DND-41 (cell line): ENCODE measurements around the gene SLX4IP.

Experiments used
- ATAC-seq: fragments of 200-7000 bp; cut with Tn5 transposase; 3 replicates; pipeline ENCODE4 v1.9.1; 2021; ENCODE audit warnings: low read depth; ENCODE audit not compliant: insufficient read depth
- DNase-seq: peaks from one replicate; pipeline ENCODE4 v3.0.0-alpha.2; 2020
- H2AFZ ChIP-seq: 2 replicates; pipeline ENCODE4 v1.6.0; 2012; ENCODE audit warnings: low read depth, low read length
- H3K27ac ChIP-seq: 2 replicates; pipeline ENCODE4 v1.5.1; 2012; ENCODE audit warnings: low read length, inconsistent platforms
- H3K27me3 ChIP-seq: fragments of 200-600 bp; sonication (generic); 2 replicates; pipeline ENCODE4 v1.6.0; 2012; ENCODE audit warnings: low read length, mild to moderate bottlenecking, inconsistent platforms; ENCODE audit not compliant: insufficient read depth, poor library complexity
- H3K36me3 ChIP-seq: 2 replicates; pipeline ENCODE4 v1.5.1; 2012; ENCODE audit warnings: low read length, inconsistent platforms; ENCODE audit not compliant: insufficient read depth
- H3K4me1 ChIP-seq: 2 replicates; pipeline ENCODE4 v1.5.1; 2012; ENCODE audit warnings: mild to moderate bottlenecking, low read length; ENCODE audit not compliant: insufficient read depth
- H3K4me2 ChIP-seq: 2 replicates; pipeline ENCODE4 v1.6.0; 2012; ENCODE audit warnings: mild to moderate bottlenecking, moderate library complexity, low read length, inconsistent platforms; ENCODE audit not compliant: insufficient read depth
- H3K4me3 ChIP-seq, 2 experiments: fragments of 200-600 bp in 1 of 2; shearing (Covaris generic) in 1 of 2; 2 replicates each; pipeline ENCODE4 v1.5.1; 2012 to 2016; ENCODE audit warnings: inconsistent platforms in 2 of 2, low read length in 2 of 2, mild to moderate bottlenecking in 2 of 2, low read depth in 1 of 2, moderate library complexity in 1 of 2
- H3K79me2 ChIP-seq: 2 replicates; pipeline ENCODE4 v1.6.0; 2012; ENCODE audit warnings: low read length, inconsistent platforms; ENCODE audit not compliant: insufficient read depth
- H3K9ac ChIP-seq: 2 replicates; pipeline ENCODE4 v1.6.0; 2012; ENCODE audit warnings: low read depth, mild to moderate bottlenecking, inconsistent platforms, low read length, moderate library complexity
- H3K9me3 ChIP-seq: 2 replicates; pipeline ENCODE4 v1.5.1; 2012; ENCODE audit warnings: low read length, moderate library complexity, mild to moderate bottlenecking, inconsistent platforms; ENCODE audit not compliant: insufficient read depth, severe bottlenecking
- H4K20me1 ChIP-seq: 2 replicates; pipeline ENCODE4 v1.6.0; 2012; ENCODE audit warnings: low read length; ENCODE audit not compliant: insufficient read depth
- CTCF ChIP-seq: IDR thresholded peaks from 2 replicates; pipeline ENCODE4 v1.5.1; 2012; ENCODE audit warnings: borderline replicate concordance, low read length, moderate library complexity, mild to moderate bottlenecking; ENCODE audit not compliant: poor library complexity, severe bottlenecking; ENCODE audit errors: extremely low read depth
- EZH2 ChIP-seq: IDR thresholded peaks from 3 replicates; pipeline ENCODE4 v1.6.1; 2012; ENCODE audit warnings: borderline replicate concordance, low read depth, mild to moderate bottlenecking, moderate library complexity, low read length, inconsistent platforms; ENCODE audit not compliant: severe bottlenecking

The SLX4IP gene

GRCh38 chr20:10550204-10551118 is 115.4 kb downstream of the SLX4IP start:
- H3K36me3 ChIP-seq = no peaks in the 10 kb centered on the region
- ATAC-seq (peak; percentile 39; the same call in 1 of the 3 replicates), DNase-seq (no peak)
- H3K4me2 ChIP-seq = no peak overlapping the region
- peaks cover 35% of the 10 kb centered on the region for H4K20me1 ChIP-seq
- H3K9ac ChIP-seq = no peak overlapping the region
- H3K27ac ChIP-seq = no peak overlapping the region
- H3K9me3 ChIP-seq = no peaks in the 10 kb centered on the region
- TF ChIP-seq EZH2 = no peak
- TF ChIP-seq CTCF = no peak
- H3K27me3 ChIP-seq = no peaks in the 10 kb centered on the region
- H3K4me3 ChIP-seq = no peak overlapping the region
- H3K79me2 ChIP-seq = peaks cover 26% of the 10 kb centered on the region
- H3K4me1 ChIP-seq = peaks cover 4% of the 10 kb centered on the region; the same call in 1 of the 2 replicates
- no peak overlapping the region for H2AFZ ChIP-seq

- Histone ChIP-seq H3K27ac (0 out of 2 replicates have a peak overlapping the region, but pooled peaks have one; percentile 14), H3K79me2 (peaks cover 26% of the 10 kb centered on the region), H4K20me1 (peaks cover 40% of the 10 kb centered on the region), H3K9ac (no peak overlapping the region), H3K36me3 (peaks cover 5% of the 10 kb centered on the region; the same call in 1 of the 2 replicates), H3K4me2 (no peak overlapping the region), H3K9me3 (no peaks in the 10 kb centered on the region), H2AFZ (no peak overlapping the region), H3K4me1 (peaks cover 4% of the 10 kb centered on the region; the same call in 1 of the 2 replicates), H3K27me3 (no peaks in the 10 kb centered on the region), H3K4me3 (no peak overlapping the region)
- peak; percentile 25 for DNase-seq
- peak; percentile 64; the same call in 2 of the 3 replicates for ATAC-seq
- TF ChIP-seq EZH2 = no peak
- TF ChIP-seq CTCF = no peak
These were observed 116.9 kb downstream of the SLX4IP start for GRCh38 chr20:10551732-10552724.

- Histone ChIP-seq H3K9me3 (no peaks in the 10 kb centered on the region), H3K79me2 (peaks cover 18% of the 10 kb centered on the region), H3K9ac (no peak overlapping the region), H3K4me1 (peaks cover 4% of the 10 kb centered on the region; the same call in 1 of the 2 replicates), H3K4me3 (no peak overlapping the region), H2AFZ (no peak overlapping the region), H3K36me3 (peaks cover 9% of the 10 kb centered on the region; the same call in 1 of the 2 replicates), H3K27me3 (no peaks in the 10 kb centered on the region), H4K20me1 (peaks cover 32% of the 10 kb centered on the region), H3K27ac (no peak overlapping the region), H3K4me2 (no peak overlapping the region)
- peak; percentile 47 for DNase-seq
- ATAC-seq = peak; percentile 70; the same call in 2 of the 3 replicates
- TF ChIP-seq EZH2 (no peak), CTCF (peak; percentile 81)
These were observed 118.3 kb downstream of the SLX4IP start for GRCh38 chr20:10553326-10553984.
